ENCODE measurements around the gene CCDC9.

GRCh38 chr19:47225746-47226425, 30.4 kb upstream of the CCDC9 start:
- TF ChIP-seq POLR2A (IDR thresholded peaks at IDR 0.05) (peak; percentile 100), CTCF (IDR thresholded peaks at IDR 0.05) (peak; percentile 38 to 71 (median 62))

All from Peyer's patch (tissue), 4 donors.